Stimulated activated CD4-positive, alpha-beta T cell treated with anti-CD3 and anti-CD28 coated beads, Interleukin-4, amount 100 ng/mL, for 24 hours (primary cell): ENCODE data around the gene RPS6KA3.
"Not testable (repeated sequence)": the region's sequence is repeated elsewhere in the genome, so short reads cannot be mapped to it uniquely, and the experiment has no call there.

Experiments used
- DNase-seq: peaks from one replicate; pipeline ENCODE4 v3.0.0-alpha.2; 2020

Gene RPS6KA3

DNA sequence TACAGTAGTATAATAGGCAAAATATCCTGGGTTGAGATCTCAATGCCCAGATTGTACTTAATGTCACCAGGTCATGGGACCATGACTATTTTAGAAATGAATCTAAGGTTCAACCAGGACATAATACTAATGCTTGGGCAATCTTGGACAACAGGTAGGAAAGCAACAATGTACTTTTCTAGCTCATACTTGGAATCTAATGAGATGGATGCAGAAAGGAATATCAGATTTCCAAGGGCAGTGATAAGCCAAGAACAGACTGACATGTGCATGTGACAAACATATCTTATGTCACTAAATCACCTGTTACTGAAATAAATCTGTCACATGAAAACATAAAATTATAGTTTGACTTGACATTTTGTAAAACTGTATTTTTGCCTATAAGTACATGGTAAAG, 51.1 kb downstream of the RPS6KA3 start:
- DNase-seq = no peak

DNA sequence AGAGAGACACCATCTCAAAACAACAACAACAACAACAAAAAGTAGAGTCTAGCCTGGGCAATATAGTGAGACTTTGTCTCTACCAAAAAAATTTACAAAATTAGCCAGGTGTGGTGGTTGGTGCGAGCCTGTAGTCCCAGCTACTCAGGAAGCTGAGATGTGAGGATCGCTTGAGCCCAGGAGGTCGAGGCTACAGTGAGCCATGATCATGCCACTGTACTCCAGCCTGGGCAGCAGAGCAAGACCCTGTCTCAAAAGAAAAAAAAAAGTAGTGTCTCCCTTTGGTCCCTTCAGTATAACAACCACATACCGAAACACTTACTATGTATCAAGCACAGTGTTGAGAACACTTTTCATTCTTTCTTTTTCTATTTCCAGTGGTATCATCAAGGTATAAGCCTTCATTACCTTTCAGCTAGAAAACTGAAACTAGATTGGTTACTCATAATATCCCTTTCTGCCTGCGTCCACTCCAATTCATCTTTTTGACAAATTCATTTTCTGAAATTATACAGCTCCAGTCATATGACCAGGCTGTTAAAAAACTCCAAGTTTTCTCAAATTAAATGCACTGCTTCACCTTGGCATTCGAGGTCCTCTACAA, 54.1 kb downstream of the RPS6KA3 start:
- DNase-seq = no peak

GRCh38 chrX:20211261-20211786, 55.4 kb downstream of the RPS6KA3 start:
- DNase-seq = no peak

DNA sequence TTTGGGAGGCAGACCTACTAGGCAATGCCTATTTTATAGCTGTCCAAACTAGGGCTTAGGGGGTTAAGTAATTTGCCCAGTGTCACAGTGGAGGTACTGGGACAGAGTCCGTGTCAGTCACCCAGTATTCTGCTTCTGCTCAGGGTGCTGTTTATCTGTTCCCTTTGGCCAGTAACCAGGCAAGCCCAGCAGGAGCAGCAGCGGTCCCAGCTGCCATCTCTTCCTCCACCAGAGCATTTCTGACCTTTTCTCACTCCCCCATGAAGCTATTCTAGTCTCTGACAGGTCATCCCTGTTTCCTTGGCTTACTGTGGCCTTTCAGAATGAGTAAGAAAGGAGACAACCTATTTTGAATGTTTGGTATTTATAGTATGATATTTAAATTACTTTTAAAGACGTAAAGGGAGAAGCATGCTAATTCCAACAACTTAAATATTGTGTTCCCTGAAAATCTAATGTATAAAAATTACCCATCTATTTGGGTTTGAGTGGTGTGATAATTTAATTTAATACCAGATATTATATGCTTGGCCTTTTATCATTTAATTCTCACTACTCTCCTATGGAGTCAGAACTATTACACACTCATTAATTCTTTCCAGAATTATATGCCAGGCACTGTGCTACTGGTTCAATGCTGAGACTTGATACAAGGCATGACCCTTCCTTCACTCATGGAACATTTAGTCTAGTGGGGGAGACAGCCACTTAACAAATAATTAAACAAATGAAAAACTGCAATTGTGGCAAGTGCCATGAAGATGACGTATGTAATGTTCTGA, 60.6 kb downstream of the RPS6KA3 start:
- DNase-seq = no peak

DNA sequence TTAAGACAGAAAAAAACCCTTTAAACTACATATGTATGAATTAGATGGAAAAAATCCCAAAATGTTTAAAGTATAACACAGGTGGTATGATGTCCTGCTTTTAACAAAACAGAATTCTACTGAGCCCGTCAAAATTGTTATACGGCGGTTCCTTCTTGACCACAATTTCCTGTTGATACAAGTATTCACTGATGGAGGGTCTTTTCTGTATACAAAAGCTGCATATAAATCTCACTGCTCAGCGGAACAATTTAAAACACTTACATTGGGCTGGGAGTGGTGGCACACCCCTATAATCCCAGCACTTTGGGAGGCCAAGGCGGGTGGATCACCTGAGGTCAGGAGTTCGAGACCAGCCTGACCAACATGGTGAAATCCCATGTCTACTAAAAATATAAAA, 62.4 kb downstream of the RPS6KA3 start:
- no peak for DNase-seq

DNA sequence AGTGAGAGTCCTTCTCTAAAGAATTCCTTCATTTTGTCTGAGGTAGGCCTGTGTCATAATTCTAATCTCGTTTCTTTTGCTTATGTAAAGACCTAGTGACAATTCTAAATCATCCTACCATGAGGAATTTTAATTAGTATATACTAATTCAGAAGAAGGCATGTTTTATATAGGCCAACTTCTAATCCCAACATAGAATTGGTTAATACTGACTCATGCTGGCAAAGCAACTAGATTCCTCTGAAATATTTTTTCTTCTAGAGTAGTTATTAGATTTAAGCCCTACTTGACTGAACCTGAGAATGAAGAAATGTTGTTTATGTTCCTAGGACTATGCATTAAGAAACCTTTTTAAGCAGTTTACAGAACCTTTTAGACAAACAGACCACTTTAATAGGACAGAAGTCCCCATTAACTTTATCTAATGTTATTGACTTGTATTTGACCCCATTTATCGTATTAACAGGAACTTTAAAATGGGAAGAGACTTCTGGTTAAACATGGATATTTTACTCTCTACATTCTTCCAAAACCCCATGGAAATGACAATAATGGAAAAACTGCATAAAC, 69.0 kb downstream of the RPS6KA3 start:
- no peak for DNase-seq

GRCh38 chrX:20189171-20189570, 77.5 kb downstream of the RPS6KA3 start:
- no peak for DNase-seq

- DNase-seq = no peak
Measured at GRCh38 chrX:20181598-20182329, 84.9 kb downstream of the RPS6KA3 start.

GRCh38 chrX:20177093-20177492, 89.6 kb downstream of the RPS6KA3 start:
- no peak for DNase-seq

DNA sequence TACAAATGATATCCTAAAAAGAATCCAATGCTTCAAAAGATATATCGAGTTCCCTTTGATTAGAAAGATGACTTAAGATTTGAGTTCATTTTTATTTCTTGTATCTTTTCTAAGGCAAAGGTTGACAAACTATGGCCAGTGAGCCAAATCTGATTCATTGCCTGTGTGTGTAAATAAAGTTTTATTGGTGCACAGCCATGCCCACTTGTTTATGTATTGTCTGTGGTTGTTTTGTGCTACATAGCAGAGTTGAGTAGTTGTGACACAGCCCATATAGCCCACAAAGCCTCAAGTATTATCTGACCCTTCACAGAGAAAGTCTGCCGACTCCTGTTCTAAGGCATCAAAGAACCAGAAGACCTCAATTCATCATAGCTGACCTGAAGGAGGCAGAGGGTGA, 92.9 kb downstream of the RPS6KA3 start:
- no peak for DNase-seq

DNA sequence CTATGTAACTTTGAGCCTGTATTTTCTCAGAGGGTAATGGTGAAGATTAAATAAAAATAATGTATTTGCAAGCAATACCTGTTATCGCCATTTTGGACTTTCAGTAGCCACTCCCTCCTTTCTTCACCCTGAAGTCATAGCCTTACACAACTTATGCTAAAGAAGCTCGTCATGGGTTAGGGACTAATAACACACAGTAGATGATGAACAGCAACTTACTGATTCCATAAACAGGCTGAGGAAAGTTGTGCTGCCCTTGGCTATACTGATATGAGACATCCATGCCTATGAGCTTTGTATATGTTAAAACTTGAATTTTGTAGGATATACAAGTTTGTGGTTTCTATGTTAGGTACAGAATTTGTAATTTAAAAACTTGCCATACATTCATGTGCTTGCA, 93.4 kb downstream of the RPS6KA3 start:
- DNase-seq = no peak

- no peak for DNase-seq
Measured at GRCh38 chrX:20171887-20172286, 94.8 kb downstream of the RPS6KA3 start.

DNA sequence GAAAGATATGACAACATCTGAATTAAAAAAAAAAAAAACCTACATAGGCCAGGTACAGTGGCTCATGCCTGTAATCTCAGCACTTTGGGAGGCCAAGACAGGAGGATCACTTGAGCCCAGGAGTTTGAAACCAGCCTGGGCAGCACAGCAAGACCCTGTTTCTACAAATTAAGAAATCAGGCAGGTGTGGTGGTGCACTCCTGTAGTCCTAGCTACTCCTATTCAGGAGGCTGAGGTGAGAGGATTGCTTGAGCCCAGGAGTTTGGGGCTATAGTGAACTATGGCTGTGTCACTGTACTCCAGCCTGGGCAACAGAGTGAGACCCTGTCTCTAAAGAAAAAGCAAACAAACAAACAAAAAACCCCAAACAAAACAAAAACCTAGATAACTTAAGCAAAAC, 104.2 kb downstream of the RPS6KA3 start:
- not testable (repeated sequence) for DNase-seq

DNA sequence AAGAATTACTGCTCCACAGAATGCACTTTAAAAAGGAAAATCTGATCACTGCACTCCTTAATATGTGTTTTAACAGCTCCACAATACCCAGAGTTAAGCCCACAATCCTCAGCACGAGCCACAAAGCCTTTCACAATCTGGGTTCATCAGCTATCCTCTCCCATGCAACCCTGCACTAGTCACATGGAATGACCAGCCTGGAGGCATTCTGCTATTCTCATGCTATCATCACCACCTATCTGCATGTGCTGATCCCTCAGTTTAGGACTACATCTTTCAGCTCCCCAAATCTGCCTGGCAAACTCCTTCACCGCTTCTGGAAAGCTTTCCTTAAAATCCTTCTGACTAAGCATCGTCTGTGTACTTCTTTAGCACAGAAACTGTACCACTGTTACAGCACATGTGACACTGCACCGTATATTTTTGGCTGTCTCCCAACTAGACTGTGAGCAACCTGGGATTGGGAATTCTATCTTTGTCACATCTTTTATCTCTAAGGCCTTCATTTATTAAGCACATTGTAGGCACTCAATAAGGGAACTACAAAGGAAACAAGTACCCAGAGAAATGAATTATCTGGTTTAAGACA, 106.8 kb downstream of the RPS6KA3 start:
- DNase-seq = no peak

DNA sequence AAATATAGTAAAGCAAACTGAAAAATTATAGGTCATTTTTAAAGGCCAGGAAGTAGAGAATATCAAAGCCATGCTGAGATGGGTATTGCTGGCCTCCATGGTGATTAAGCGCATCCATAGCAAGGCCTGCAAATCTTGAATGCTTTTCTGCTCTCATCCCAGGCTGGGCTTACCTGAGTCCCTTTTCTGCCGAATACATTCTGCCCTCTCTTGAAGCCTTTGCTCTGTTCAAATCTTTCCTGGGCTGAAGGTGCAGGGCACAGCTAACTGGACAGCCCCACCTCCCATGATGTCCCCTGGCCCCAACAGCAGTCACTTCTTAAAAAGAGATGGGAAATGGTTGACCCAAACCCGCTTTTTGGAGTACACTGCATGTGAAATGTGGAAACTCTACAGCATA, 115.0 kb downstream of the RPS6KA3 start:
- DNase-seq = no peak

GRCh38 chrX:20149326-20149725, 117.4 kb downstream of the RPS6KA3 start:
- DNase-seq = no peak

DNA sequence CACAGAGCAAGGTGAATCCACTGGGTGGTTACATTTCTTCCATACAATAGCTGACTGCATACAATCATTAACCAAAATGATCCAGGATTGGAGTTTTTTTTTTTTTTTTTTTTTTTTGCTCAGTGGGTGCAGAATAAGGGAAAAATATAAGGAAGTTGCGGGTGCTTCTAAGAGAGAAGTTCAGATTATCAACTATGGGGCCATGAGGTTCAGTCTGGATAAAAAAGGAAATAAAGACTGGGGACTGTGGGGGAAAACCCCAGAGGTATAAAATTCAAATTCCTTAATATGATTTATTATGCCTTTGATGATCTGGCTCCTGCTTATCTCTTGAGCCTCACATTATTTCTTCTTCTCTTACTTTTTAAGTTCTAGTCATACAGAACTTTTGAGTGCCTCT, 119.1 kb downstream of the RPS6KA3 start:
- no peak for DNase-seq

GRCh38 chrX:20144491-20144890, 122.2 kb downstream of the RPS6KA3 start:
- peak; percentile 7 for DNase-seq

- DNase-seq = no peak
Measured at GRCh38 chrX:20143561-20143960, 123.1 kb downstream of the RPS6KA3 start.

DNA sequence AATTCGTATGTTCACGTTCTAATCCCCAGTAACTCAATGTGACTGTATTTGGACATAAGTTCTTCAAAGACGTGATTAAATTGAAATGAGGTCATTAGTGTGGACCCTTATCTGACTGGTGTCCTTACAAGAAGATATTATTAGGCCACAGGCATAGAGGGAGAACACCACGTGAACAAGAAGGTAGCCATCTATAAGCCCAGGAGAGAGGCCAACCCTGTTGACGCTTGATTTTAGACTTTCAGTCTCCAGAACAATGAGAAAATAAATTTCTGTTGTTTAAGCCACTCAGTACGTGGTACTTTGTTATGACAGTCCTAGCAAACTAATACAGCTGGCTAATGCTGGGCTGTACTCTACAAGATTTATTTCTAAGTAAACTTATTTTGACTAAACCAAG, 123.6 kb downstream of the RPS6KA3 start:
- no peak for DNase-seq

- DNase-seq = peak; percentile 94
Measured at GRCh38 chrX:20141281-20142220, 125.2 kb downstream of the RPS6KA3 start, which contains the start of gene EIF1AX. Gene EIF1AX, minus strand, starts transcription at chrX:20141838. Its CDS starts 198 bp downstream, at chrX:20141640.

GRCh38 chrX:20140420-20140819, 126.3 kb downstream of the RPS6KA3 start:
- DNase-seq = no peak
